ENCODE data around the gene GRID2.
"Not testable (repeated sequence)": the region's sequence is repeated elsewhere in the genome, so short reads cannot be mapped to it uniquely, and the experiment has no call there.

The GRID2 gene

GRCh38 chr4:93515208-93515607 lies 1211.4 kb downstream of the GRID2 start:
- no peak for DNase-seq (ENCODE audit: low read depth)

- no peak for DNase-seq (ENCODE audit: low read depth)
Measured at GRCh38 chr4:93529692-93530372, 1226.1 kb downstream of the GRID2 start.

GRCh38 chr4:93532234-93532633 lies 1228.5 kb downstream of the GRID2 start:
- no peak for DNase-seq (ENCODE audit: low read depth)

GRCh38 chr4:93540562-93540961 lies 1236.8 kb downstream of the GRID2 start:
- no peak for DNase-seq (ENCODE audit: low read depth)

- DNase-seq (ENCODE audit: low read depth) = no peak
Measured at GRCh38 chr4:93561842-93562241, 1258.1 kb downstream of the GRID2 start.

- no peak for DNase-seq (ENCODE audit: low read depth)
Measured at GRCh38 chr4:93568758-93569157, 1265.0 kb downstream of the GRID2 start.

GRCh38 chr4:93573285-93573684 lies 1269.5 kb downstream of the GRID2 start:
- no peak for DNase-seq (ENCODE audit: low read depth)

GRCh38 chr4:93578942-93579341 lies 1275.2 kb downstream of the GRID2 start:
- DNase-seq (ENCODE audit: low read depth) = no peak

GRCh38 chr4:93605163-93605562 lies 1301.4 kb downstream of the GRID2 start:
- DNase-seq (ENCODE audit: low read depth) = no peak

- DNase-seq (ENCODE audit: low read depth) = no peak
Measured at GRCh38 chr4:93617606-93618005, 1313.8 kb downstream of the GRID2 start.

- DNase-seq (ENCODE audit: low read depth) = no peak
Measured at GRCh38 chr4:93633721-93634120, 1330.0 kb downstream of the GRID2 start.

- no peak for DNase-seq (ENCODE audit: low read depth)
Measured at GRCh38 chr4:93635943-93636342, 1332.2 kb downstream of the GRID2 start.

- DNase-seq (ENCODE audit: low read depth) = no peak
Measured at GRCh38 chr4:93645120-93645519, 1341.4 kb downstream of the GRID2 start.

GRCh38 chr4:93646233-93646930 lies 1342.6 kb downstream of the GRID2 start:
- peak; percentile 13 for DNase-seq (ENCODE audit: low read depth)

- no peak for DNase-seq (ENCODE audit: low read depth)
Measured at GRCh38 chr4:93648258-93648657, 1344.5 kb downstream of the GRID2 start.

GRCh38 chr4:93649828-93650227 lies 1346.1 kb downstream of the GRID2 start:
- DNase-seq (ENCODE audit: low read depth) = no peak

GRCh38 chr4:93654211-93654610 lies 1350.4 kb downstream of the GRID2 start:
- no peak for DNase-seq (ENCODE audit: low read depth)

- no peak for DNase-seq (ENCODE audit: low read depth)
Measured at GRCh38 chr4:93657527-93657926, 1353.8 kb downstream of the GRID2 start.

- DNase-seq (ENCODE audit: low read depth) = peak; percentile 1
Measured at GRCh38 chr4:93658443-93658842, 1354.7 kb downstream of the GRID2 start.

GRCh38 chr4:93659629-93660028 lies 1355.9 kb downstream of the GRID2 start:
- peak; percentile 4 for DNase-seq (ENCODE audit: low read depth)

GRCh38 chr4:93660036-93660435 lies 1356.3 kb downstream of the GRID2 start:
- DNase-seq (ENCODE audit: low read depth) = no peak

GRCh38 chr4:93670434-93670833 lies 1366.7 kb downstream of the GRID2 start:
- no peak for DNase-seq (ENCODE audit: low read depth)

- DNase-seq (ENCODE audit: low read depth) = no peak
Measured at GRCh38 chr4:93671093-93671492, 1367.3 kb downstream of the GRID2 start.

GRCh38 chr4:93676937-93677336 lies 1373.2 kb downstream of the GRID2 start:
- not testable (repeated sequence) for DNase-seq (ENCODE audit: low read depth)

All from iris pigment epithelial cell (primary cell).